Measurements from ENCODE around the gene SLC22A23.
"Not testable (repeated sequence)": the region's sequence is repeated elsewhere in the genome, so short reads cannot be mapped to it uniquely, and the experiment has no call there.

GRCh38 chr6:3378808-3379207 is 78.0 kb downstream of the SLC22A23 start:
- TF ChIP-seq CTCF (IDR thresholded peaks at IDR 0.05); ZFX (IDR thresholded peaks at IDR 0.05; ENCODE audit: borderline replicate concordance): not testable (repeated sequence)

Data from 22Rv1 (cell line).